Left colon (tissue), 2 donors: ENCODE measurements around the gene CSTPP1. TPM values are rescaled to one million over a fixed set of nuclear protein-coding genes. Genes with fewer than 3 reads are reported as not detected.
A peak's percentile ranks its signal among the peaks of the same experiment; 100 is the strongest.

Experiments used
- ATAC-seq: fragments of 200-7000 bp; cut with Tn5 transposase; one replicate; pipeline ENCODE4 v1.9.1; 2020; ENCODE audit warnings: mild to moderate bottlenecking, moderate library complexity
- DNase-seq, 2 donors: peaks; one replicate each; pipeline ENCODE4 v3.0.0-alpha.2; 2020
- intact Hi-C, 2 donors: fragments of 100-400 bp; cut with DNase I in 1 of 2; cut with micrococcal nuclease in 1 of 2; formaldehyde crosslinking; loops; one replicate each; pipeline versions ENCODE4 v1.11.2 to v1.14.0; 2022; cut with DNase I, micrococcal nuclease
- total RNA-seq, 2 donors: library from RNA; stranded (reverse); fragmentation: NEBNext Ultra II Directional; extraction: Animal tissue kit (Norgen Biotek cat#: 25700); gene quantifications; one replicate each; pipeline ENCODE4 v1.2.1, GENCODE V29; 2021
- donor health status: DM: no; HTN: no; CAD: no.
- donor health status: DM: yes; HTN: yes; CAD: no.

CSTPP1 gene
- total RNA-seq, 2 donors from 2014 or later: 27.7 to 34.8 TPM

DNA sequence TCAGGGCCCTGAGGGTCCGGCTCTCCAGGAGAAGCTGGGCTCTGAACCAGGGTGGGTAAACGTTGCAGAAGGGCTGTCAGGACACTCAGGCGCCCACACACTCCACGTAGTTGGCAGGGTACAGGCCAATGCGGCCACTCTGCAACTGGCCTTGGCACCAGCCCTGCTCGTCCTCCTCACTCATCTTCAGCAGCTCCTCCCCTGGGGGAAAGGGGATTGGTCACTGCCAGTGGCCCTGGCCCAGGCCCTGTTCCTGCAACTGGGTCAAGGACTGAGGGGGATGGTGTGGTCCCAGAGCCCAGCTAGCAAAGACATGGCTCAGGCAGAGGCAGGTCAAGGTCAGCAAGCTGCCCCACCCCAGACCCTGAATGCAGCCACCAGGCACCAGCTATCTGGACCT, 241.3 kb downstream of the CSTPP1 start:
- DNase-seq (no peak), ATAC-seq (no peak)
- intact Hi-C loops: loop anchor here in 1 of 2 donors (10.0 kb wide), 1 partner anchor 87 kb away; no protein-coding TSS in a partner anchor

GRCh38 chr11:47178316-47178715, 241.8 kb downstream of the CSTPP1 start:
- ATAC-seq: no peak
- intact Hi-C loops: loop anchor here in 1 of 2 donors (10.0 kb wide), 1 partner anchor 86 kb away; no protein-coding TSS in a partner anchor
- DNase-seq: no peak

DNA sequence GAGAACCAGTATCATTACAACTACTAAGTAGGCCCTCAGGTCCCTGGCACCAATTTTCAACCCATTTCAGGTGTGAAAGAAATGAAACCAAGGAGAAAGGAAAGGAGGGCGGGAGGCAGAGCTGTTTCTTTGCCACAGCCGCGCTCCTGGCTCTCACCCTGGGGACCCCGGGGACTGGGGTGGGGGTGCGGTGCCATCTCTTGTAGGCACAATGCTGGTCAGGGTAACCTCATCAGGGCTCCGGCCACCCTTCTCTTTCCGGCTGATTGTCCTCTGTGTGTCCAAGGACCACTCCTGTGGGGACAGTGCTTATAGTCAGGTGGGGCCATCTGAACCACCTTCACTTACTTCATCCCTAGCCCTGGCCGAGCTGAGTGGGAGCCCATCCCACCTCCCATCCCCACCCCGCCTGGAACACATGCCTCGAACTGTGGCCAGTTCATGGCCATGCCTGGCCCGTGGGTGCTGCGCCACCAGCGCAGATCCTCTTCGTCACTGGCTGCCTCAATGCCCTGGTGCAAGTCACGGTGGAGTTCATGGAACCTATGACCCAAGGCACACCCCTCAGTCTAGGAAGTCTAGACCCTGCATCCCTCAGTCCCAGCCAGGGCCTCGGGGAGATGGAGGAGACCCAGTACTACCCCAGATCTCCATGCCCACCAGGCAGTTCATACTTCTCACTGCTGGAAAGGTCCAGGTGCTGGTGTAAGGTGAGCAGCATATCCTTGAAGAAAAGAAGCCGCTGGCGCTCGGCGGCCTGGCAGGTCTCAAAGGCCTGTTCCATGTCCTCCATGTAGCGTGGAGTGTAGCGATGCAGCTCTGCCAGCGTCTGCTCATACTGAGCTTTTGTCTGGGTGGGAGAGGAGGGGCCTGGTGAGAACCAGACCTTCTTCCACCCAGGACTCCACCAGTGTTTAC, 242.4 kb downstream of the CSTPP1 start:
- ATAC-seq (no peak), DNase-seq (no peak)
- intact Hi-C loops: loop anchor here in 1 of 2 donors (10.0 kb wide), 1 partner anchor 86 kb away; no protein-coding TSS in a partner anchor

DNA sequence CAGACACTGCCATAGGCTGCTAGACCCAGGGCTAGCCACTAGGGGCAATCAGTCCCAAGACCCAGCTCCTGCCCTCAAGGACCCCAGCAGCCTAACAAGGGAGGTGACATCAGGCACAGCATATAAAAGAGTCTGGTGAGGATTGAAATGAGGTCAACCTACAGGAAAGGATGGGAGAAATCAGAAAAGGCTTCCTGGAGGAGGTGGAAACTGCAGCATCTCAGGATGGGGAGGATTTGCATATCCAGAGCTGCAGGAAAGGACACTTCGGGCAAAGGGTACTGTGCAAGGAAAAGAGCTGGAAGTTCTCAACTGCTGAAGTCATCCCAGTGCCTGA, 243.1 kb downstream of the CSTPP1 start:
- intact Hi-C loops: loop anchor here in 1 of 2 donors (10.0 kb wide), 1 partner anchor 85 kb away; no protein-coding TSS in a partner anchor
- ATAC-seq (no peak), DNase-seq (peak in 1 of 2 donors; percentile 48)

DNA sequence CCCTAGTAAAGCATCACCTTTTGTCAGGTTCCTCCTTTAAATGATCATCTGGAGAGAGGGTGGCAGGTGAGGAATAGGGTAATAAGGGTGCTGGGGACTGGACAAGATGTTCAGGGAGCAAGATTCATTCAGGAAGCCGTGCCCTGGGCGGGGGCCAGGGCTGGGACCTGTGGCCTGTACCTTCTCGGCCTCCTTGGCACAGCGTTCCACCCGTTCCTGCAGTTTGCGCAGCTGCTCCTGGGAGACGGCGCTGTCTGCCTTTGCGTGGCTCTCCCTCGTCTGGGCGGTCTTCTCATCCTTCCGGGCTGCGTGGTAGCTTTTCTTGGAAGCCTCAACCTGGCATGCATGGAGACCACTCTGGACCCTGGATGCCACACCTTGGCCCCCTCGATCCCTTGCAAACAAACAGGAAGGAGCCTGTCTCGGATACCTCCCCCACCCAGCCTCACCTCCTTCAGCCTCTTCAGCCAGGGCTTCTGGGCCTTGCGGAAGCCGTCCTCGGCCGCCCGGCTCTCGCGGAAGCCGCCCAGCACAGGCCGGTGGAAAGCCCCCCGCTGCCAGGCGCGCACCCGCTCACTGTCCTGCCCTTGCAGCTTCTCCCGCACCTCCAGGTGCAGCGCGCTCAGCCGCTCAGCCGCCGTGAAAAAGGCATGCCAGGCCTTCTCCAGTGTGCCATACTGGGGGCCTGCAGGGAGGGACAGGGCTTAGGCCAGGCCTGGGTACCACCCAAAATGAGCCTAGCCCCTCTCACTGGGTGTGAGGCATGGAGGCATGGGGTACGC, 243.6 kb downstream of the CSTPP1 start:
- ATAC-seq: no peak
- intact Hi-C loops: no loop called here
- no peak for DNase-seq

- ATAC-seq (no peak), DNase-seq (no peak)
- intact Hi-C loops: no loop called here
Measured at GRCh38 chr11:47181271-47181670, 244.7 kb downstream of the CSTPP1 start.

DNA sequence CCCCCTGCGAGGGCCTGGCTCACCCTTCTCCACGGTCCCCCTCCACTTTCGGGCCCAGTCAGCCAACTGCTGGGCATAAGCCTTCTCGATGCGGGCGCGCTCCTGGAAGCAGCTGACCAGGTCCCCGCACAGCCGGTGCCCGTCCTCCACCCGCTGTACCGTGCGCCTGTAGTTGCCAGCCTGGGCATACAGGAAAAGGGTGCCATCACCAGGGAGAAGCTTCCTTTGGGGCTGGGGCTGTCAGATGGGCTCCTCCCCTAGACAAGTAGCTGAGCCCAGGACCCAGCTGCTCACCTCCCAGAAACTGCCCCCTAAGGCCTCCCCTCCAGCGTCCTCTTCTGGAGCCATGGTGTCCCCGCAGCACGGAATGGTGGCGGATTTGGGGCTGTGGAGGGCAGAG, 245.8 kb downstream of the CSTPP1 start:
- no peak for DNase-seq
- no peak for ATAC-seq
- intact Hi-C loops: no loop called here

GRCh38 chr11:47183031-47183856, 246.7 kb downstream of the CSTPP1 start:
- ATAC-seq (no peak), DNase-seq (no peak)
- intact Hi-C loops: no loop called here

GRCh38 chr11:47183969-47184368, 247.4 kb downstream of the CSTPP1 start:
- intact Hi-C loops: no loop called here
- DNase-seq (no peak), ATAC-seq (no peak)

- intact Hi-C loops: no loop called here
- ATAC-seq (no peak), DNase-seq (no peak)
Measured at GRCh38 chr11:47184711-47185304, 248.2 kb downstream of the CSTPP1 start.

GRCh38 chr11:47185305-47186075, 248.9 kb downstream of the CSTPP1 start:
- ATAC-seq (peak; percentile 27), DNase-seq (peak; percentile 42 to 62)
- intact Hi-C loops: no loop called here

GRCh38 chr11:47186076-47186699, 249.6 kb downstream of the CSTPP1 start, which contains the start of gene PACSIN3:
TSS of gene PACSIN3 (minus strand) at chr11:47186434. CDS start at chr11:47182727, 3,707 bp downstream.
- intact Hi-C loops: no loop called here
- ATAC-seq: peak; percentile 71
- DNase-seq: peak in 1 of 2 donors; percentile 48

DNA sequence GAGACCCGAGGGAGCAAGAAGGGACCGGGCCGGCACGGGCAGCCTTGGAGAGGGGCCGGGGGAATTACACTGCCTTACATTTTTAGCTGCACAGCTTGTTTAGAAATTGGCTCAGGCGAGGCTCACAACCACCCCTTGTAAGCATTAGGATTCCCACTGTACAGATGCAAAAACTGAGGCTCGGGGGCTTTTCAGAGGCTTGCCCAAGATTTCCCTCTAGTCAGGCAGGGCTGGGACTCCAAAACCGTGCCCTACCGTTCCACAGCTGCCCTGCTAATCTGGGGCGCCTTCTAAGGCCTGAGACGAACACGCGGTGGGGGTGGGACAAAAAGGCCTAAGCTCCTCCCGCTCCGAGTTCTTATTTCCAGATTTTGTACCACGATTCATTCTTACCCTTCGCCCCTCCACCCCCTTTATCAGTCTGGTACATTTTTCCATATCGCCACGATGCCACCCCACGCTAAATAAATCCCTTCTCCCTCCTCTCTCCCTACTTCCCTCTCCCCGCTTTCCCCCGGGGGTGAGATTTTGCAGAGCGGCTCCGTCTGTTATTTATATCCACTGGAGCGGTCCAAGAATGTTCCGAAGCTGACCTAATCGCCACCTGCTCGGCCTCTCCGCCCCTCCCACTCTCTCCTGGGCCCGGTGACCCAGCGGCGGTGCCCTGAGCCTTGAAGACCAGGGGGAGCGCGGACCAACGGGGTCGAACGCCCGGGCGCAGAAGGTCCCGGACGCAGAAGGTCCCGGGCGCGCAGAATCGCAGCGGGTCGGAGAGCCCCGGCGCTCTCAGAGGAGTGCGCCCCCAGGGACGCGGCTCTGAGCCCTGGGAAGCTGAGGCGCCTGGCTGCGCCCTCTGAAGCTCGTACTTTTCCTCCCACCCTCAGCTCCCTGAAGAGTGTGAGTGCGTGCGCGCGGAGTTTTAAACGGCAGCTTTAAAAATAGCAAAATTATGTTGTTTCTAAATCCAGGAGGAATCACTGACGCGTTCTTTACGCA, 250.4 kb downstream of the CSTPP1 start:
- ATAC-seq (peak; percentile 40), DNase-seq (peak; percentile 44 to 66)
- intact Hi-C loops: no loop called here

GRCh38 chr11:47187723-47188122, 251.2 kb downstream of the CSTPP1 start:
- ATAC-seq: no peak
- intact Hi-C loops: no loop called here
- DNase-seq: no peak

DNA sequence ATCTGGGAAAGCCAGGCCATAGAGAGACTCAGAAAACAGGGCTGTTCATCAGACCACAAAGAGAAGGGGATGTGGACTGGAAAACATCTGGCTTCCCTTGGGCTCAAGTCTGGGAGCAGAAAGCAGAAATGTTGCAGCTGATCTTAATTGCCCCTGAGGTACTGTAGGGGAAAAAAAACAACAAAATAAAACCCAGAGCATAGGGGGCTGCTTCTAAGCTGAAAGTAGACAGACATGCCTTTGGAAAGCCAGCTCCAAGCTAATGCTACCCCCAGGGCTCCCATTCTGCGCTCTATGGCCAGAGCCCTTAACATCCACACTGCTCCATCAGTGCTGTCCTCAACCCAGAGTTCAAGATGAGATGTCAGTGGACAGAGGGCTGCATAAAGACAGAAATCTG, 251.7 kb downstream of the CSTPP1 start:
- ATAC-seq (no peak), DNase-seq (no peak)
- intact Hi-C loops: no loop called here
